Measurements from ENCODE around the gene YBX2.
A peak's percentile ranks its signal among the peaks of the same experiment; 100 is the strongest.
"Not testable (repeated sequence)": the region's sequence is repeated elsewhere in the genome, so short reads cannot be mapped to it uniquely, and the experiment has no call there.

YBX2 gene

DNA sequence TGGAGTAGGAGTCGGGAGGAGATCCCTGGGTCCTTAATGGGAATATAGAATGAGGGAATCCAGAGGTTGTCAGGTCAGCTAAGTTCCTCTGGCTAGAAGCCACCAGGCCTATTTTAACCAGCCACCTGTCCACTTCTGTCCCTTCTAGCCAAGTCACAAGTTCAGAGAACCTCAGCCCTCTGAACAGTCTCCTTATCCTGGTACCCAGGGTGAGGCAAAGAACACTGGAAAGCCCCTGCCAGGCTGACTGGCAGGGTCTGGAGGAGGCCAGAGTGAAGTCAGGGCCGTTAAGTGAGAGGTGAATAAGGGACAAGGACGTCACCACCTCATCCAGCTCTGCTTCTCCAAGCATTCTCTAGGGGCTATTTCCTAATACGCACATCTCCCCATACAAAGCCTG lies 45.6 kb downstream of the YBX2 start:
- Histone ChIP-seq H3K27me3 (replicated peaks; ENCODE audit: control insufficient read depth, insufficient read depth, low read length) (no peaks in the 10 kb centered on the region), H3K9ac (ENCODE audit: low read length) (no peak overlapping the region), H3K9me3 (ENCODE audit: control insufficient read depth, low read length) (no peaks in the 10 kb centered on the region), H3K4me3 (ENCODE audit: low read length) (no peak overlapping the region), H3K36me3 (ENCODE audit: control insufficient read depth, insufficient read depth, low read length, severe bottlenecking) (peaks cover 26% of the 10 kb centered on the region), H3K4me1 (ENCODE audit: control insufficient read depth, insufficient read depth, low read length) (peaks cover 28% of the 10 kb centered on the region)
- DNase-seq (ENCODE audit: low read depth) = no peak

DNA sequence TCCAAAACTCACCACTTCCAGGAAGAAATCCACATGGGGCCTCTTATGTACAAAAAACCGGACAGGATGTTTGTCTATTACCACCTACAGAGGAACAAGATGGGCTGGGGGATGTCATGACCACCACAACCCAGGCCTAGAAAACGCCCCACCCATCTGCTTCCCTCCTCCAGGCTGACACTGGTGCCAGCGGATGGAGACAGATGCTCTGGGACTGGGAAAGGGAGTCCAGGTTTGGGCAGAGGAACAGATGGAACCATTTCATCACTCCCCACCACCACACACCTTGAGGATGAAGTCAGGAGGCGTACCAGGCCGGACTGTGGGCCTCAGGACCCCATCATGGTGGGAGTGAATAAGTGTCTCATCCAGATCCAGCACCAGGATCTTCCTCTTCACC lies 47.7 kb downstream of the YBX2 start:
- no peak overlapping the region for H3K4me3 ChIP-seq (ENCODE audit: low read length)
- peaks cover 25% of the 10 kb centered on the region for H3K4me1 ChIP-seq (ENCODE audit: control insufficient read depth, insufficient read depth, low read length)
- H3K9ac ChIP-seq (ENCODE audit: low read length) = no peak overlapping the region
- H3K36me3 ChIP-seq (ENCODE audit: control insufficient read depth, insufficient read depth, low read length, severe bottlenecking) = peaks cover 26% of the 10 kb centered on the region
- no peak for DNase-seq (ENCODE audit: low read depth)
- no peaks in the 10 kb centered on the region for H3K27me3 ChIP-seq (replicated peaks; ENCODE audit: control insufficient read depth, insufficient read depth, low read length)
- H3K9me3 ChIP-seq (ENCODE audit: control insufficient read depth, low read length) = no peaks in the 10 kb centered on the region

DNA sequence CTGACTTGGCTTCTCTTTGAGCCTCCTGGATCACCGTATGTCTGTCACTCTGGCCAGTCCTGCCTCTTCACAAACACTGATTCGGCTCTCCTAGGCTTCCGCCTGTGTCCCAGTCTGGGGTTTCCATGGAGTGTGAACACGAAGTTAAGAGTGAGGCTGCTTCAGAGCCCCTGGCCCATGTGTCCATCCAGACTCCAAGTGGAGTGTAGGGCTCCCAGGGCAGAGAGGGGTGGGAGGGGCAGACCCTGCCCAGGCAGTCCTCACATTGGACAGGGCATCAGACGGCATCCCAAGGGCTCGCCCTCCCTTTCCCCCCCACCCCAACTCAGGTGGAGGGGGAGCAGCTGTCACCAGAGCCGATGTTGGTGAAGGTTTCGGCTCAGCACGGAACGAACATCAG lies 50.6 kb downstream of the YBX2 start:
- Histone ChIP-seq H3K4me3 (ENCODE audit: low read length) (peak overlapping the region; percentile 98), H3K36me3 (ENCODE audit: control insufficient read depth, insufficient read depth, low read length, severe bottlenecking) (peaks cover 37% of the 10 kb centered on the region), H3K4me1 (ENCODE audit: control insufficient read depth, insufficient read depth, low read length) (peaks cover 29% of the 10 kb centered on the region), H3K9ac (ENCODE audit: low read length) (peak overlapping the region; percentile 99)
- not testable (repeated sequence) for H3K27me3 ChIP-seq (replicated peaks; ENCODE audit: control insufficient read depth, insufficient read depth, low read length); H3K9me3 ChIP-seq (ENCODE audit: control insufficient read depth, low read length); DNase-seq (ENCODE audit: low read depth)

DNA sequence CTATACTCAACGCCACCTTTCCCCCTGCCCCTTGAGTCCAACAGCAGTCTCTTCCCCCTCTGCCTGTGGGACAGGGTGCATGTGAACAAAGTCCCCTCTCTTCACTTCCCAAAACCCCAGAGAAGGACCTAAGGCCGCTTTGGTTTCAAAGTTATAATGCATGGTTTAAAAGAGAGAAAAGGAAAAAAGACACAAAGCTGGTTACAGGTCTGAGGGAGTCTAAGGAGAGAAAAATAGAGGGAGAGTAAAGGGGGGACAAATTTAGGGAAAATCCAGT lies 51.0 kb downstream of the YBX2 start:
- peak overlapping the region; percentile 99 for H3K9ac ChIP-seq (ENCODE audit: low read length)
- H3K36me3 ChIP-seq (ENCODE audit: control insufficient read depth, insufficient read depth, low read length, severe bottlenecking) = peaks cover 37% of the 10 kb centered on the region
- H3K4me3 ChIP-seq (ENCODE audit: low read length) = peak overlapping the region; percentile 98

DNA sequence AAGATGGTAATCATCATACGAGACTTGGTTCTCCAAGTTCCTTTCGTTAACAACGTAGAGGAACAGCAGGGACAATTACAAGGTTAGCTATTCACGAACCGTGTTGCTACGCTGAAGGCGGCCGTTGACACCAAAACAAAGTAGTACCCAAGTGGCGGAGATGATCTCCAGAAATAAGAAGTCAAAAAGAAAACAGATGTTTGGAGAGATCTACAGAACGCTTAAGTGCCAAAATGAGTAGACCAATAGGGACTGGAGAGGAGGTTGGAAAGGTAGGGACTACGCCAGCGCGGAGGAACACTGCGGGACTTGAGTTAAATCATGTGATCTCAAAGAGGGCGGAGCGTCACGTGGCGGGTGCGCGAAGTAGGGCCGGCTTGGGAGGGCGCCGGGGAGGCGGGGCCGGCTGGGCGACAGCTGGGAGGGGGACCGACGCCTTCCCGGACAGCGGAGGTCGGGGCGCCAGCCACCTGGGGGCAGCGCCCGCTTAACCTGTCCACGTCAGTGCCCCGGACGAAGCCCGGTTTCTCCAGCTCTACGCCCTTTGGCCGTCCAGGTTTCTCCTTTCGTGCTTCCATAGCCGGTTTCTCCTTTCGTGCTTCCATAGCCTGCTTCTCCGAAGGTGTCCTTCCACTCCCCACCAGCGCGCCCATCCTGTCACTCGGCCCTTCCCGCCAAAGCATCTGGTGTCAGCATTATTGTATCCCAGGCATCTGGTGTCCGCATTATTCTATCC lies 51.6 kb downstream of the YBX2 start:
- peaks cover 26% of the 10 kb centered on the region for H3K4me1 ChIP-seq (ENCODE audit: control insufficient read depth, insufficient read depth, low read length)
- H3K9ac ChIP-seq (ENCODE audit: low read length) = peak overlapping the region; percentile 99
- no peaks in the 10 kb centered on the region for H3K9me3 ChIP-seq (ENCODE audit: control insufficient read depth, low read length)
- peak; percentile 98 for DNase-seq (ENCODE audit: low read depth)
- H3K27me3 ChIP-seq (replicated peaks; ENCODE audit: control insufficient read depth, insufficient read depth, low read length) = no peaks in the 10 kb centered on the region
- peak overlapping the region; percentile 98 for H3K4me3 ChIP-seq (ENCODE audit: low read length)
- H3K36me3 ChIP-seq (ENCODE audit: control insufficient read depth, insufficient read depth, low read length, severe bottlenecking) = peaks cover 37% of the 10 kb centered on the region

More for the DNA sequence above, 51.0 kb downstream of the YBX2 start:
- H3K4me1 ChIP-seq (ENCODE audit: control insufficient read depth, insufficient read depth, low read length) = peaks cover 26% of the 10 kb centered on the region
- DNase-seq (ENCODE audit: low read depth) = no peak
- H3K9me3 ChIP-seq (ENCODE audit: control insufficient read depth, low read length) = no peaks in the 10 kb centered on the region
- no peaks in the 10 kb centered on the region for H3K27me3 ChIP-seq (replicated peaks; ENCODE audit: control insufficient read depth, insufficient read depth, low read length)

DNA sequence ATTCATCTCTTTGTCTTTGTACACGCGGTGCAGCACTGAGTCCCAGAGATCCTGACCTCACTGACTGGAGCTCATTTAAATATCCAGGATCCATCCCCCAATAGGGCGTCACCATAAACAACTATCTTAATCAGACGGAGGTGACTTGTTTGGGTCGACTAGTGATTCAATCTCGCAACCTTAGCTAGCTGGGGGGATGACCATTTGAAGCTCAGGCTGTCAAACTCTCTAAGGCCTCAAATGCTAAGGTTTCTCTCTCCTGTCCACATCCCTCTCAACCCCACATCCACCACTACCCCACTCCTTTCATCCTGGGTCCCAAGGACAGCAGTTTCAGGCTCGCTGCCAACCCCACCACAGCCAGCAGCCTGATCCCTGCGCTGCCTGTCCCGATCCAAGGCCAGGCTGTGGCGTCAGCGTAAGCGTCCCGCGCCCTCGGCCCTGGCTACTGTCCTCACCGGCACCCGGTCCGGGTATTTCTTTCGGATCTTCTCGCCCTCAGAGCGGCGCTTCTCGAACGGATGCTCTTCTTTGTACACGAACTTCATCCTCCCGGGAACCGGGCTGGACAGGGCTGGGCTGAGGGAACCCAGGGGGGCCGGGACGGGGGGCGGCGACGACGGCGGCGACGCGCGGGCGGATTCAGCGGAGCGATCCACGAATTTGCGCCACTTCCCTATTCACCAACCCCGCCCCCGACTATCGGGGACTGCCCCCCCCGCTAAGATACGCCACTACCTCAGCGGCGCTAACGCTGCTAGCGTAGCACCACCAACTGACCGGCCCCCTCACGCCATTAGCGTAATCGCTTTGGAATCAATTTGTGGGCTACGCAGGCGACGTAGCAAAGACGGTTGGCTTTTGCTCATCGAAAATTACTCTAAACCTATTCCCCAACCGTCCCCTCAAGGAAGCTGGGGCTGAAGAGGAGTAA lies 52.4 kb downstream of the YBX2 start, which contains the start of gene GABARAP:
GABARAP (minus strand) TSS at position 667 of the 934 bp plus-strand sequence; CDS start at position 548, 119 bp downstream.
- H3K36me3 ChIP-seq (ENCODE audit: control insufficient read depth, insufficient read depth, low read length, severe bottlenecking) = peaks cover 40% of the 10 kb centered on the region
- DNase-seq (ENCODE audit: low read depth) = peak; percentile 98
- H3K4me3 ChIP-seq (ENCODE audit: low read length) = peak within 1 kb of the TSS; percentile 98
- no peaks in the 10 kb centered on the region for H3K27me3 ChIP-seq (replicated peaks; ENCODE audit: control insufficient read depth, insufficient read depth, low read length)
- H3K9me3 ChIP-seq (ENCODE audit: control insufficient read depth, low read length) = no peaks in the 10 kb centered on the region
- H3K4me1 ChIP-seq (ENCODE audit: control insufficient read depth, insufficient read depth, low read length) = peaks cover 31% of the 10 kb centered on the region
- peak within 1 kb of the TSS; percentile 99 for H3K9ac ChIP-seq (ENCODE audit: low read length)

DNA sequence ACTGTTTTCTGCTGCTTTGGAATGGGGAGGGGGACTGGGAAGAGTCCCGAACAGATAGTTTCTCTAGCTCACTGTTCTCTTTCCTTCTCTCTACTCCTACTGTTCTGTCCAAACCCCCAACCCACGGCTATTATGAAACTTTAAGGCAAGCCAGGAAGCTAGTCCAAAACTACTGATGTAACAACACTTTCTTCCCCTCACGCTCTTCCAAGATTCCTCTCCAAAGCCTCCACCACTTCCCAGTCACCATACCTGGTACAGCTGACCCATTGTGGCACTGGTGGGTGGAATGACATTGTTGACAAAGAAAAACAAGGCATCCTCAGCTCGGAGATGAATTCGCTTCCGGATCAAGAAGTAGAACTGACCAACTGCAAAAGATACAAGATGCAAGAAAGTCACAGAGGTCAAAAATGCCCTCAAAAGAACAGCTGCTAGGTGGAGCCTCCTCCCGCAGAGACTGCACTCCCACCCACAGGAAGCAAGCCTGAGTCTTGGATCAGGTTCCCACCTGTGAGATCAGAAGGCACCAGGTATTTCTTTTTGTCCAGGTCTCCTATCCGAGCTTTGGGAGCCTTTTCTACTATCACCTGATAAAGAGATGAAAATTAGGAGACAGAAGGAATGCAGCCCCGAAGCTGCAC lies 53.2 kb downstream of the YBX2 start:
- H3K9me3 ChIP-seq (ENCODE audit: control insufficient read depth, low read length) = no peaks in the 10 kb centered on the region
- peak overlapping the region; percentile 98 for H3K4me3 ChIP-seq (ENCODE audit: low read length)
- H3K27me3 ChIP-seq (replicated peaks; ENCODE audit: control insufficient read depth, insufficient read depth, low read length) = no peaks in the 10 kb centered on the region
- DNase-seq (ENCODE audit: low read depth) = no peak
- peaks cover 40% of the 10 kb centered on the region for H3K36me3 ChIP-seq (ENCODE audit: control insufficient read depth, insufficient read depth, low read length, severe bottlenecking)
- H3K4me1 ChIP-seq (ENCODE audit: control insufficient read depth, insufficient read depth, low read length) = peaks cover 38% of the 10 kb centered on the region
- H3K9ac ChIP-seq (ENCODE audit: low read length) = peak overlapping the region; percentile 99

DNA sequence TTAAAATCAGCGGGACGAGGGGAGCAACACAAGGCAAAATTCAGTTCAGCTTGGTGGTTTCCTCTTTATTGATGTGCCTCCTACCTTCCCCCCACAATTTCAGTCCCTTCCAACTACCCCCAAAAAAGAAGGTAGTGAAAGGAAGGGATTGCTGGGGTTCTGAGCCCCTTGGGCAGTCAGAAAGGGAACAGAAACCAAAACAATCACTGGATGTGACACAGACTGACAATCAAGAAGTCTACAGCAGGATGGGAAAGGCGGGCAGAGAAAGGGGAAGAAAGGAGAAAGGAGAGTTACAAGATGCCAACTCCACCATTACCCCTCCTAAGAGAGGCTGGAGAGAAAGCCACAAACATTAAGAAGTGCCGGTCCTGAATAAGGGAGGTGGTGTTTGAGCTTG lies 54.1 kb downstream of the YBX2 start:
- H3K27me3 ChIP-seq (replicated peaks; ENCODE audit: control insufficient read depth, insufficient read depth, low read length) = no peaks in the 10 kb centered on the region
- peaks cover 42% of the 10 kb centered on the region for H3K36me3 ChIP-seq (ENCODE audit: control insufficient read depth, insufficient read depth, low read length, severe bottlenecking)
- H3K4me3 ChIP-seq (ENCODE audit: low read length) = peak overlapping the region; percentile 98
- H3K4me1 ChIP-seq (ENCODE audit: control insufficient read depth, insufficient read depth, low read length) = peaks cover 44% of the 10 kb centered on the region
- DNase-seq (ENCODE audit: low read depth) = no peak
- H3K9me3 ChIP-seq (ENCODE audit: control insufficient read depth, low read length) = no peaks in the 10 kb centered on the region
- peak overlapping the region; percentile 99 for H3K9ac ChIP-seq (ENCODE audit: low read length)

DNA sequence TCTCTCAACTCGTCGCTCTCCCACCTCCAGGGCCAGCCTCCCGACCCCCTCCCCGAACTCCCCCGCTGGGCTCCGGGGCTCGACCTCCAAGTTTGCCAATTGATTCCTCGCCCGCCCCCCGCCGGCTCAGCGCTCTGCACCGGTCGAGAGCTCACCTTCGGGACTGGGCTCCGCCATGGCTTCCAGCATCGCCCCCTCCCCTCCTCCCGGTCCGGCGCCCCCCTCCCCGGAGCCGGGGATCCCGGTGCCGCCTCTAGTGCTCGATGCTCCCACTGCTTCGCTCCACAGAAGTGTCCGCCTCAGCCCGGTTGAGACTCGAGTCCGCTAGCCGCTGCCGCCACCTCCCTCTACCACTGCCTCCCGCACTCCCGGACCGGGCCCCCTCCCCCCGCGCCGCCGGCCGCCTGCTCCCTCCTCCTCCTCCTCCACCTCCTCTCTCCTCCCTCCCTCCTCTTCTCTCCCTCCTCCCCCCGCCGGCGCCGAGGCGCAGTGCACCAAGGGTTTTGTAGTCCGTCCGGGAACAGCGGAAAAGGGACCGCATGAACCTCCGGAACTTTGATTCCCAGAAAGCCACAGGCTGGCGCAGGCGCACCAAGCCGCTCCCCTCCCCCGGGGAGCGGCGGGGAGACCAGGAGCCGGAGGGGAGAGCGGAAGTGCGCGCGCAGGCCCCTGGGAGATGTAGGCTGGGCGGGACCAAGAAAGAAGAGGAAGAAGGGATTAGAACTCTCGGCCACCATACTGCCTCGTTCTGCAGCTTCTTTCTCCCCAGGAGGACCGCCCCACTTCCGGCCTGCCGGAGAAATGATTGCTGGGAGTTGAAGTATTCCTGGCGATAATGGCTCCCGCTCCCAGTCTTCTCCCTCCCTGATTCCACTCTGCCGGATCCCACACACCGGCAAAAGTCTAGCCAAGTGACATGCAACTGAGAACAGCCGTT lies 55.1 kb downstream of the YBX2 start, which contains the start of gene PHF23:
PHF23 (minus strand) TSS at position 367 of the 937 bp plus-strand sequence; CDS start at position 189, 178 bp downstream.
- H3K36me3 ChIP-seq (ENCODE audit: control insufficient read depth, insufficient read depth, low read length, severe bottlenecking) = peaks cover 44% of the 10 kb centered on the region
- H3K27me3 ChIP-seq (replicated peaks; ENCODE audit: control insufficient read depth, insufficient read depth, low read length) = no peaks in the 10 kb centered on the region
- H3K4me3 ChIP-seq (ENCODE audit: low read length) = peak within 1 kb of the TSS; percentile 98
- H3K9me3 ChIP-seq (ENCODE audit: control insufficient read depth, low read length) = no peaks in the 10 kb centered on the region
- peaks cover 53% of the 10 kb centered on the region for H3K4me1 ChIP-seq (ENCODE audit: control insufficient read depth, insufficient read depth, low read length)
- DNase-seq (ENCODE audit: low read depth) = peak; percentile 99
- peak within 1 kb of the TSS; percentile 99 for H3K9ac ChIP-seq (ENCODE audit: low read length)

DNA sequence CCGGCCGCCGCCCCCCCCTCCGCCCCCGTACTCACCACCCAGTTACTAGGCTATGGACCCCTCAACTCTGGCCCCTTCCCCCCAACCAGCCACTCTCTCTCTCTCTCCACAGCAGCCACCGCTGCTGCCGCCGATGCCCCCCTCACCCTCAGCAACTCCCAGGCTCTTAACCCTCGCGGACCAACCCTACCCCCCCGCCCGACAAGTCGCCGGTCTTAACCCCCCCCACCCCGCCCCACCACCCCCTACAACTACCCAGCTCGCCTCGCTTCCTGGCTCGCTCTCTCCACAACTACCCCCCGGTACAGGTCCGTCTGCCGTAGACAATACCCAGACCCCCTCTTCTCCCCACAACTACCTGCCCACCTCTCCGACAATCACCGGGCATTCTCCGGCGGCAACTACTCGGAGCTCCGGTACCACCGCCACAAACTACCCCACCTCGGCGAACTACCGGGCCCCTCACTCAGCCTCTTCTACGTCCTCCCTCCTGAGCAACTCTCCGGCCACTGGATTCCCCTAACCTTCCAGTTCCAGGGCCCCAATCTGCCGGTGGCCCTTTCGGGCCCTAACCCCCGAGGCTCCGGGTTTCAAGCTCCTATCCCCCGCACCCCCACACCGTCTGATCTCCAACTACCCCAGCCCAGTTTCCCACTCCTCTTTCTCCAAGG lies 55.9 kb downstream of the YBX2 start:
- peaks cover 39% of the 10 kb centered on the region for H3K36me3 ChIP-seq (ENCODE audit: control insufficient read depth, insufficient read depth, low read length, severe bottlenecking)
- peak overlapping the region; percentile 98 for H3K9ac ChIP-seq (ENCODE audit: low read length)
- H3K27me3 ChIP-seq (replicated peaks; ENCODE audit: control insufficient read depth, insufficient read depth, low read length) = no peaks in the 10 kb centered on the region
- H3K4me3 ChIP-seq (ENCODE audit: low read length) = peak overlapping the region; percentile 88
- H3K4me1 ChIP-seq (ENCODE audit: control insufficient read depth, insufficient read depth, low read length) = peaks cover 53% of the 10 kb centered on the region
- DNase-seq (ENCODE audit: low read depth) = peak; percentile 38
- no peaks in the 10 kb centered on the region for H3K9me3 ChIP-seq (ENCODE audit: control insufficient read depth, low read length)
